ENCODE data around the gene MAG. TPM values are rescaled to one million over a fixed set of nuclear protein-coding genes. Genes with fewer than 3 reads are reported as not detected.

MAG gene
- total and polyA plus RNA-seq, 2 of the 13 experiments (the other 11 are each of a cell fraction or from before 2014, with no cell fraction given) = 0.20 to 1.3 TPM

DNA sequence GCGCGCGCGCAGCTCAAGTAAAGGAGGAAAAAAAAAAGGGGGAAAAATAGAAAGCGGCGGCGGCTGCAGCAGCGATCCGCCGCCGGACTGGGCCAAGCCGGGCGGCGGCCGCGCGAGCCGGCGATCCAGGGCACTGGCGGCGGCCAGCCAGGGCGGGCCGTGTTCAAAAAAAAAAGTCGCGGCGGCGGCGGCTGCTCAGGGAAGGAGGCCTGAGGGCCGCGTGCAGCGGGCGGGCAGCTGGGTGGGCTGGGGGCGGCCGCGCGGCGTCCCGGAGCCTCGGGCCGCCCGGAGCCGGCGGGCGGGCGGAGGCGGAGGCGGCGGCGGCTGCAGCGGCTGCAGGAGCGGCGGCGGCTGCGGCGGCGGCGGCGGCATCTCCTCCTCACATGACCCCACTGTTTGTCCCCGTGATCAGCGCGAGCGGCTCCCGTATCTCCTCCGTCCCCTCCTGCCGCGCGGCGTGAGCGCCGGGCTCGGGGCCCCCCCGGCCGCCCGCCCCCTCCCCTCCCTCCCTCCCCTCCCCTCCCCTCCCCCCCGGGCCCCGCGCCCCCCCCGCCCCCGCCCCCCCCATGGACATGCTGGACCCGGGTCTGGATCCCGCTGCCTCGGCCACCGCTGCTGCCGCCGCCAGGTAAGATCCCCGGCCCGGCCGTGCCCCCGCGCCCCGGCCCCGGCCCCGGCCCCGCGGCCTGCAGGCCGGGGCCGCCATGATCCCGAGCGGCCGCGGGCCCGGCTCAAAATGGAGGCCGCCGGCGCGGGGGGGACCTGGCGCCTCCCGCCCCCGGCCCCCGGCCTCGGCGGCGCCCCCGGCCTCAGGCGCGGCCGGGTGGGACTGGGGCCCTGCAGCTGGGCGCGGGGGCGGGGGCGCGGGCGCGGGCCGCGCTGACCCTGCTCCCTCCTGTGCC is 23.2 kb upstream of the MAG start, which contains the start of gene USF2:
TSS of gene USF2 (plus strand) at position 427 of the 902 bp plus-strand sequence. CDS start at position 567, 140 bp downstream.
- ATAC-seq (no peak), DNase-seq (ENCODE audit: low spot score) (peak; percentile 72), FAIRE-seq (no peak)
- no peaks in the 10 kb centered on the region for H3K27me3 ChIP-seq (ENCODE audit: control insufficient read depth in 1 of 2, insufficient read depth in 2 of 2, low read length in 2 of 2)
- H3K4me2 ChIP-seq (ENCODE audit: low read depth, low read length) = peak within 1 kb of the TSS; percentile 68
- H4K20me1 ChIP-seq (ENCODE audit: insufficient read depth, low read length) = no peaks in the 10 kb centered on the region
- peak within 1 kb of the TSS; percentile 79 to 97 (median 79) for H3K4me3 ChIP-seq (replicated peaks in 1 of 3; ENCODE audit: insufficient read depth in 1 of 3, low read depth in 2 of 3, low read length in 3 of 3)
- intact Hi-C loops (cut with micrococcal nuclease; ENCODE audit: unreplicated experiment) = loop anchor here (1.0 to 5.0 kb wide), 2 partner anchors 15 to 189 kb away; no protein-coding TSS in a partner anchor
- 0% methylated on average over 15 of the region's 126 CpGs for whole genome bisulfite sequencing (ENCODE audit: low lambda C conversion rate)
- CTCF ChIA-PET (ENCODE audit: low intra/inter-chr PET ratio, low total read pairs) = interaction anchor here (0.7 to 1.6 kb wide), 3 partner anchors 20 to 84 kb away, joined by 3 to 9 read pairs (median 4); partner anchors contain the start of gene LSR
- in situ Hi-C loops (cut with HindIII; ENCODE audit: extremely low pct_ligation_motif_present, low pct_unique_long_range_greater_than_20kb) = no loop called here
- peaks cover 20% of the 10 kb centered on the region for H3K4me1 ChIP-seq (ENCODE audit: insufficient read depth, low read length)
- H3K9ac ChIP-seq (ENCODE audit: insufficient read depth, low read depth, low read length) = peak within 1 kb of the TSS; percentile 79
- H3K79me2 ChIP-seq (ENCODE audit: insufficient read depth, low read length) = peaks cover 18% of the 10 kb centered on the region
- no TSS peak for BruUV-seq (replicated peaks)
- H3K27ac ChIP-seq (ENCODE audit: extremely low read length, insufficient read depth, low read length) = peak within 1 kb of the TSS; percentile 92
- POLR2A ChIA-PET = interaction anchor here (0.6 to 2.1 kb wide), 7 partner anchors 10 to 434 kb away, joined by 3 to 10 read pairs (median 3); partner anchors contain the start of gene HAMP
- H2AFZ ChIP-seq (ENCODE audit: low read length) = no peak within 1 kb of the TSS
- H3K9me3 ChIP-seq (ENCODE audit: low read length) = no peaks in the 10 kb centered on the region
- peaks cover 18 to 51% of the 10 kb centered on the region in 2 experiments for H3K36me3 ChIP-seq (replicated peaks in 1 of 2; ENCODE audit: control insufficient read depth in 1 of 2, insufficient read depth in 2 of 2, low read length in 2 of 2)
- TF ChIP-seq RXRB (CRISPR knock-in tag; IDR thresholded peaks at IDR 0.05; ENCODE audit: borderline replicate concordance) = no peak
- no peak for TF ChIP-seq TOPORS (CRISPR knock-in tag; IDR thresholded peaks at IDR 0.05)
- no peak for TF ChIP-seq KLF6 (CRISPR knock-in tag; IDR thresholded peaks at IDR 0.05)
- TF ChIP-seq PHB2 (IDR thresholded peaks at IDR 0.05; ENCODE audit: partially characterized antibody) = no peak
- TF ChIP-seq, protein P1, sequence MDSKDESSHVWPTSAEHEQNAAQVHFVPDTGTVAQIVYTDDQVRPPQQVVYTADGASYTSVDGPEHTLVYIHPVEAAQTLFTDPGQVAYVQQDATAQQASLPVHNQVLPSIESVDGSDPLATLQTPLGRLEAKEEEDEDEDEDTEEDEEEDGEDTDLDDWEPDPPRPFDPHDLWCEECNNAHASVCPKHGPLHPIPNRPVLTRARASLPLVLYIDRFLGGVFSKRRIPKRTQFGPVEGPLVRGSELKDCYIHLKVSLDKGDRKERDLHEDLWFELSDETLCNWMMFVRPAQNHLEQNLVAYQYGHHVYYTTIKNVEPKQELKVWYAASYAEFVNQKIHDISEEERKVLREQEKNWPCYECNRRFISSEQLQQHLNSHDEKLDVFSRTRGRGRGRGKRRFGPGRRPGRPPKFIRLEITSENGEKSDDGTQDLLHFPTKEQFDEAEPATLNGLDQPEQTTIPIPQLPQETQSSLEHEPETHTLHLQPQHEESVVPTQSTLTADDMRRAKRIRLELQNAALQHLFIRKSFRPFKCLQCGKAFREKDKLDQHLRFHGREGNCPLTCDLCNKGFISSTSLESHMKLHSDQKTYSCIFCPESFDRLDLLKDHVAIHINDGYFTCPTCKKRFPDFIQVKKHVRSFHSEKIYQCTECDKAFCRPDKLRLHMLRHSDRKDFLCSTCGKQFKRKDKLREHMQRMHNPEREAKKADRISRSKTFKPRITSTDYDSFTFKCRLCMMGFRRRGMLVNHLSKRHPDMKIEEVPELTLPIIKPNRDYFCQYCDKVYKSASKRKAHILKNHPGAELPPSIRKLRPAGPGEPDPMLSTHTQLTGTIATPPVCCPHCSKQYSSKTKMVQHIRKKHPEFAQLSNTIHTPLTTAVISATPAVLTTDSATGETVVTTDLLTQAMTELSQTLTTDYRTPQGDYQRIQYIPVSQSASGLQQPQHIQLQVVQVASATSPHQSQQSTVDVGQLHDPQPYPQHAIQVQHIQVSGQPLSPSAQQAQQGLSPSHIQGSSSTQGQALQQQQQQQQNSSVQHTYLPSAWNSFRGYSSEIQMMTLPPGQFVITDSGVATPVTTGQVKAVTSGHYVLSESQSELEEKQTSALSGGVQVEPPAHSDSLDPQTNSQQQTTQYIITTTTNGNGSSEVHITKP (CRISPR knock-in tag; IDR thresholded peaks at IDR 0.05; ENCODE audit: low read depth) = no peak
- TF ChIP-seq, protein P2, sequence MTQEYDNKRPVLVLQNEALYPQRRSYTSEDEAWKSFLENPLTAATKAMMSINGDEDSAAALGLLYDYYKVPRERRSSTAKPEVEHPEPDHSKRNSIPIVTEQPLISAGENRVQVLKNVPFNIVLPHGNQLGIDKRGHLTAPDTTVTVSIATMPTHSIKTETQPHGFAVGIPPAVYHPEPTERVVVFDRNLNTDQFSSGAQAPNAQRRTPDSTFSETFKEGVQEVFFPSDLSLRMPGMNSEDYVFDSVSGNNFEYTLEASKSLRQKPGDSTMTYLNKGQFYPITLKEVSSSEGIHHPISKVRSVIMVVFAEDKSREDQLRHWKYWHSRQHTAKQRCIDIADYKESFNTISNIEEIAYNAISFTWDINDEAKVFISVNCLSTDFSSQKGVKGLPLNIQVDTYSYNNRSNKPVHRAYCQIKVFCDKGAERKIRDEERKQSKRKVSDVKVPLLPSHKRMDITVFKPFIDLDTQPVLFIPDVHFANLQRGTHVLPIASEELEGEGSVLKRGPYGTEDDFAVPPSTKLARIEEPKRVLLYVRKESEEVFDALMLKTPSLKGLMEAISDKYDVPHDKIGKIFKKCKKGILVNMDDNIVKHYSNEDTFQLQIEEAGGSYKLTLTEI (CRISPR knock-in tag; conservative IDR thresholded peaks at IDR 0.05) = no peak
- TF ChIP-seq, protein P3, sequence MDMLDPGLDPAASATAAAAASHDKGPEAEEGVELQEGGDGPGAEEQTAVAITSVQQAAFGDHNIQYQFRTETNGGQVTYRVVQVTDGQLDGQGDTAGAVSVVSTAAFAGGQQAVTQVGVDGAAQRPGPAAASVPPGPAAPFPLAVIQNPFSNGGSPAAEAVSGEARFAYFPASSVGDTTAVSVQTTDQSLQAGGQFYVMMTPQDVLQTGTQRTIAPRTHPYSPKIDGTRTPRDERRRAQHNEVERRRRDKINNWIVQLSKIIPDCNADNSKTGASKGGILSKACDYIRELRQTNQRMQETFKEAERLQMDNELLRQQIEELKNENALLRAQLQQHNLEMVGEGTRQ (IDR thresholded peaks at IDR 0.05; ENCODE audit: low read depth, low read length) = peak; percentile 39; the same call in 1 of the 2 replicates
- TF ChIP-seq, protein P3 (CRISPR knock-in tag; IDR thresholded peaks at IDR 0.05; ENCODE audit: borderline replicate concordance) = no peak
- peak; percentile 60 for TF ChIP-seq PATZ1 (CRISPR knock-in tag; IDR thresholded peaks at IDR 0.05)
- TF ChIP-seq HNRNPH1 (optimal IDR thresholded peaks at IDR 0.05; ENCODE audit: low read depth, low read length) = no peak
- no peak for TF ChIP-seq TFDP1 (CRISPR knock-in tag; IDR thresholded peaks at IDR 0.05; ENCODE audit: borderline replicate concordance)
